Measurements from ENCODE around the gene RFC2.
"Not testable (repeated sequence)": the region's sequence is repeated elsewhere in the genome, so short reads cannot be mapped to it uniquely, and the experiment has no call there.

Gene RFC2

DNA sequence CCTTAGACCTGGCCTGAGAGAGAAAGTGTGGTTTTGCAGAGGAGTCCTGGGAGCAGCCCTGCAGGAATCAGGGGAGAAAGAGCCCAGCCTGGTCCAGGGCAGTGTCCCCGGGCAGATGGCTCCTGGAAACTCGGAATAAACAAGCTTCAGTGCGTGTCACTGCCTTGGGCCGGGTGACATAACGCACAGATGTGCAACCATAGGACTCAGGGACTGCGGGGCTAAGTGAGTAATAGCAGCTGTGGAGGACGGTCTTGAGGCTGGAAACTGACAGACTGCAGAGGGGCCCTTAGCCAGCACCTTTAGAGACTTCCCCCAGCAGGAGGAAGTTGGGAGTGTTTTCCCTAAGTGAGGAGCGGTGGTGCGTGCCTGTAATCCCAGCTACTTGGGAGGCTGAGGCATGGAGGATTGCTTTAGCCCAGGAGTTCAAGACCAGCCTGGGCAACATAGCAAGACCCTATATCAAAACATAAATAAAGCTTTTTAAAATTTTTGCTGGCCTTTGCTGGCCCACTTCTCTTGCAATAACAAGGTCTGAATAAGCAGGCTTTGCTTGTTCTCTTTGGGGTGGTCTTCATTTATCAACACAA lies 29.8 kb upstream of the RFC2 start:
- DNase-seq (ENCODE audit: extremely low read depth in 1 of 2, low read depth in 1 of 2): no peak

GRCh38 chr7:74282748-74283459 lies 28.7 kb upstream of the RFC2 start:
- DNase-seq (ENCODE audit: extremely low read depth in 1 of 2, low read depth in 1 of 2): no peak

- DNase-seq (ENCODE audit: extremely low read depth in 1 of 2, low read depth in 1 of 2): no peak
Measured at GRCh38 chr7:74280985-74281384, 26.8 kb upstream of the RFC2 start.

GRCh38 chr7:74277636-74278035 lies 23.4 kb upstream of the RFC2 start:
- DNase-seq (ENCODE audit: extremely low read depth in 1 of 2, low read depth in 1 of 2): no peak

DNA sequence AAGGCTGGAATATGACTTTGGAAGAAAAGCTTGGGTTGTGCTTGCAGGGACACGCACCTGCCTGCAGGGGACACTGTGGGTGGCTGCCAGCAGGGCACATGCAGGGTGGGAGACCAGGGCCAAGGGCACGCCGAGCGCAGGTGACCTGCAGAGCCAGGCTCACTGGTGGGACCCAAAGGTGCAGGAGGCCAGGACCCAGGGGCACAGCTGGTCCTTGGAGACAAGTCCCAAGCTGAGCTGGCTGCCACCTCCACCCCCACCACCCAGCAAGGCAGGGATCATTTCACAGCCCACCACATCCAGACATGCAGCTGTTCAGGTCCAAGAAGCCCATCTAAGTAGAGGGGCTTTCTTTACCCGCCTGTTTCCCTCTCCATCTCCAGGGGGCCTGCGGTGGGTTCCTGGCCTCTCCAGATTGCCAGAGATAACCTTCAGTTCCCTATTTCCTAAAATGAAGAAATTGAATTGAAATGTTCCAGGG lies 21.2 kb upstream of the RFC2 start:
- no peak for DNase-seq (ENCODE audit: extremely low read depth in 1 of 2, low read depth in 1 of 2)

- no peak for DNase-seq (ENCODE audit: extremely low read depth in 1 of 2, low read depth in 1 of 2)
Measured at GRCh38 chr7:74272305-74273038, 18.3 kb upstream of the RFC2 start.

DNA sequence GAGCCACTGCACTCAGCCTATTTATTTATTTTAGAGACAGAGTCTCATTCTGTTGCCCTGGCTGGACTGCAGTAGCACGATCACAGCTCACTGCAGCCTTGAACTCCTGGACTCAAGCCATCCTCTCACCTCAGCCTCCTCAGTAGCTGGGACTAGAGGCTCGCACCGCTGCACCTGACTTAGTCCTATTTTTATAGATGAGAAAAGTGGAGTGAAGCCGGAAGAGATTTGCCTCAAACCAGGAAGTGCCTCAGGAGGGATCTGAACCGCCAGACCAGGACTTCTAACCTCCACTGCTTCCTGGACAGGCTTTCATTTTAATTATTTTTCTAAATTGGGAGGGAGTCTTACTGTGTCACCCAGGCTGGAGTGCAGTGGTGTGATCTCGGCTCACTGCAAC lies 17.5 kb upstream of the RFC2 start:
- no peak for DNase-seq (ENCODE audit: extremely low read depth in 1 of 2, low read depth in 1 of 2)

- peak; percentile 10 to 44 for DNase-seq (ENCODE audit: extremely low read depth in 1 of 2, low read depth in 1 of 2)
Measured at GRCh38 chr7:74269757-74270277, 15.6 kb upstream of the RFC2 start.

DNA sequence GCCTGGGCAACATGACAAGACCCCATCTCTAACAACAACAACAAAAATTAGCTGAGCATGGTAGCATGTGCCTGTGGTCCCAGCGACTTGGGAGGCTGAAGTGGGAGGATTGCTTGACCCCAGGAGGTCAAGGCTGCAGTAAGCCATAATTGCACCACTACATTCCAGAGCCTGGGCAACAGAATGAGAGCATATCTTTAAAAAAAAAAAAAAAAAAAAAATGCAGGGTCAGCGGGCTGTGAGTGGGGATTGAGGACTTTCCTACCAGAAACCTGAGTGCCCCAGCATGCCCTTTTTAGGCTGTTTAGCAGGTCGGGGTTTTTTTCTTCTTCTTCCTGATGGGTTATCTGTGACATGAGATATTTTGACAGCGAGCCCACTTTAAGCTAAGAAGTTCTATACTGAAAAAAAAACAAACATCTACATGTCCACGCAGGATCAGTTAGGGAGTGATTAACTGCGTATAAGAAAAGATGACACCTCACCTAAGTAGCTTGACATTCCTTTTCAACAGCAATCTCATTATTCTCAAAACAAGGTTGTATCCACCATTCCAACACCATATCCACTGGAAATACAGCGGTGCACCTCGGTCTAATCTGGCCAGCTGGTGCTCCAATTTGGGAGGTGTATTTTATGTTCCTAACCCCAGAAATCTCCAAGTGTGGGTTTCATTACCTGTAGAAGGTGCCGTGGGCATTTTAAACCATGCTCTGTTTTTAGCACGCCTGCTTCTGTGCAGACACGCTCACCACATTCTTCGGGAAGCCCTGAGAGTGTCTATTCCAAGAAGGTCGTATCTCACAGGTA lies 13.8 kb upstream of the RFC2 start:
- DNase-seq (ENCODE audit: extremely low read depth in 1 of 2, low read depth in 1 of 2): no peak

- no peak for DNase-seq (ENCODE audit: extremely low read depth in 1 of 2, low read depth in 1 of 2)
Measured at GRCh38 chr7:74266191-74266963, 12.2 kb upstream of the RFC2 start.

DNA sequence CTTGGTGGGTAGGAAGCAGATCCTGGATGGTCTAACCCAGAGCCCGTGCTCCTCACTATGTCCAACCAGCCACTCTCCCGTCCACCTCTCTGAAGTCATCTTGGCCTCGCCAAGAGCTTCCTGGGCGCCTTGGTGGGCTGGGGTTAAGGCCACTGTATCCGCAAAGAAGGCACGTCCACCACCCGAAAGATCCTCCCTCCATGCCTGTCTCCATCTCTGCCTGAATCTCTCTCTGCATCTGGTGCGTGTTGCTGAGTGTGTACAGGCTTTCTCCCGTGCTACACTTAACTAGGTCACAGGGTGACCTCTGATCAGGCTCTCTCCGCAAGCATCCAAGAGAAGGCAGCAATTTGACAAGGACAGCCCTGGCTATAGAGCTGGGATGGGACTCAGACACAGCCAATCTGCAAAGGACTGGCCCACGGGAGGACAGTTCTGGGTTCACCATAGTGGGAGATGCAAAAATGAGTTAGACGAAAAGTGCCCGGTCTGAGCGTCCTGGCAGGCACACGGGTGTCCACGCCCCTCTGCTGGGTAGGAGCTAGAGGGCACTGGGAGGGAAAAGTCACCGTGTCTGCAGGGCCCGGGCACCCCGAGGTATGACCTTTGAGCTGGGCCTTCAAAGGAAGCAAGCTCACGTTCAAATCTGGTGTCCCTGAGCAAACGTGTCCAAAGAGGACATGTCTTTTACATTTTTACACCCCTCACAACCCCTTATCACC lies 9.4 kb upstream of the RFC2 start:
- DNase-seq (ENCODE audit: extremely low read depth in 1 of 2, low read depth in 1 of 2): no peak

DNA sequence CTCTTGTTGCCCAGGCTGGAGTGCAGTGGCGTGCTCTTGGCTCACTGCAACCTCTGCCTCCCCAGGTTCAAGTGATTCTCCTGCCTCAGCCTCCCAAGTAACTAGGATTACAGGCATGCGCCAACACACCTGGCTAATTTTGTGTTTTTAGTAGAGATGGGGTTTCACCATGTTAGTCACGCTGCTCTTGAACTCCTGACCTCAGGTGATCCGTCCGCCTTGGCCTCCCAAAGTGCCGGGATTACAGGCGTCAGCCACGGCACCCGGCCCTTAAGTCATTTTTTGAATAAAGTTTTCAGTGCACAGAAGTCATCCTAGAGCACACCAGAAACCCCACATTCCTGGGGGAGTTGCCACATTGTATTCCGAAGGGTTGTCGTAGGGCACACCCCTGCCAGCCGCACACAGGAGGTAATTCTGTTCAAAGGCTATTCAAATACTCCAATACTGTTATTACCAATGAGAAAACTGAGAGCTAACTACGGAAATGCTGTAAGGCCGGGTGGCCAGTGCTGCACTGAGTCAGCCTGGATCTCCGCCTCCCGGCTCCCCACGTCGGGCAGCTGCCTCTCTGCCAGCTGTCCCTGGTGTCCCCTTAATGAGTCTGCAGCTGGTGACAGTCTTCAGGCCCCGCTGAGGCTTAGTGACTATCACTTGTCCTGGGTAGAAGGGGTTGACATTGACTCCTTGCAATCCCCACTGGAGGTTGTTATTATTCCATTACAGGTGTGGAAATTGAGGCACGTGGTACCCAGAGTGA lies 8.6 kb upstream of the RFC2 start:
- no peak for DNase-seq (ENCODE audit: extremely low read depth in 1 of 2, low read depth in 1 of 2)

GRCh38 chr7:74258639-74259038 lies 4.4 kb upstream of the RFC2 start:
- DNase-seq (ENCODE audit: extremely low read depth in 1 of 2, low read depth in 1 of 2): no peak

DNA sequence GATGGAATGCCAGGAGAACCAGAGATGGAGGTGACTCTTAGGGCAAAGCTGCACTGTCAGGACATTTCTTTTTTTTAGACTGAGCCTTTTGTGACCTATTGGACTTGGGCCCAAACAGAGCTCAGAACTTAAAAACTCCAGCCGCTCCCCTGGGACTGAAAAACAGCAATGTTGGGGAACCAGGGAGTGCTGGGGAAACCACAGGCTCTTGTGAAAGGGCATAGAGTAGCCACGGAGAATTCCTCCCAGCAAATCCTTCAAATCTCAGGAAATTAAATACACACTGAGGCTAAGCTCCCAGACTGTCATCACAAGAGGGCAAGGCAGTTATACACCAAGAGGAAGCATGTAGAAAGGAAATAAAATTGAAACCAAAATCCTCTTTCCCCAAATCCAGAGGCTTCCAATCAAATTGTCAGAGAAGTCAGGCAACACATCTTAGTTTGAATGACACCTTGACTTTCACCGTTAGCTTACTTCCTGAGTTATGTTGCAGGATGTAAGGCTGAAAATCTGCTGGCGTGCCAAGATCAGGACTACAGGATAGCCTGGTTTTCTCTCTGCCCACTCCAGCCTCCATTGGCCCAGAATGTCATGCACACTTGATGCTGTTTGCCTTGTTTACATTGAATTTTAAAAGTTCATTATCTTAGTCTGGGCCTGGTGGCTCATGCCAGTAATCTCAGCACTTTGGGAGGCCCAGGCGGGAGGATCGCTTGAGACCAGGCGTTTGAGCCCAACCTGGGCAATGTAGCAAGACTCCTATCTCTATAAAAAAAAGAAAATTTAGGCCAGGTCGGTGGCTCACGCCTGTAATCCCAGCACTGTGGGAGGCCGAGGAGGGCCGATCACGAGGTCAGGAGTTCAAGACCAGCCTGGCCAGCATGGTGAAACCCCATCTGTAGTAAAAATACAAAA lies 2.6 kb upstream of the RFC2 start:
- DNase-seq (ENCODE audit: extremely low read depth in 1 of 2, low read depth in 1 of 2): no peak

DNA sequence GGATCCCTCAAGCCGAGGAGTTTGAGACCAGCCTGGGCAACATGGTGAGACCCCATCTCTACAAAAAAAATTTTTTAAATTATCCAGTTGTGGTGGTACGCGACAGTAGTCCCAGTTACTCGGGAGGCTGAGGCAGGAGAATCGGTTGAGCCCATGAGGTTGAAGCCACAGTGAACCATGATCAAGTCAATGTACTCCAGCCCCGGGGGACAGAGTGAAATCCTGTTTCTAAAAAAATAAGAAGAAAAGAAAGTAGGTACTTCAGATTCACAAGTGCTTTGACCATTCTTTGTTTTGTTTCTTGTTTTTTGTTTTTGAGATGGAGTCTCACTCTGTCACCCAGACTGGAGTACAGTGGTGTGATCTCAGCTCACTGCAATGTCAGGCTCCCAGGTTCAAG lies 1.3 kb upstream of the RFC2 start:
- DNase-seq (ENCODE audit: extremely low read depth in 1 of 2, low read depth in 1 of 2): not testable (repeated sequence)

GRCh38 chr7:74254858-74255379 lies 720 bp upstream of the RFC2 start:
- no peak for DNase-seq (ENCODE audit: extremely low read depth in 1 of 2, low read depth in 1 of 2)

- DNase-seq (ENCODE audit: extremely low read depth in 1 of 2, low read depth in 1 of 2): no peak
Measured at GRCh38 chr7:74253835-74254128, 417 bp downstream of the RFC2 start.

DNA sequence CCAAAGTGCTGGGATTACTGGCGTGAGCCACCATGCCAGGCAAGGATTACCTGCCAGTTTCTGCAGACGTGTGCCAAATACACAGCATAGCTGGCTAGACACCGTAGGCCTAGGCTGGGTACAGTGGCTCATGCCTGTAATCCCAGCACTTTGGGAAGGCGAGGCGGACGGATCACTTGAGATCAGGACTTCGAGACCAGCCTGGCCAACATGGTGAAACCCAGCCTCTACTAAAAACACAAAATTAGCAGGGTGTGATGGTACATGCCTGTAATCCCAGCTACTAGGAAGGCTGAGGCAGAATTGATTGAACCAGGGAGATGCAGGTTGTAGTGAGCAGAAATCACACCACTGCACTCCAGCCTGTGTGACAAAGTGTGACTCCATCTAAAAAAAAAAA lies 868 bp downstream of the RFC2 start:
- no peak for DNase-seq (ENCODE audit: extremely low read depth in 1 of 2, low read depth in 1 of 2)

All from activated CD8-positive, alpha-beta memory T cell treated with anti-CD3 and anti-CD28 coated beads for 1 hour (primary cell).